OCI-LY7 (cell line): ENCODE results near the gene RAPGEF2. TPM values are rescaled to one million over a fixed set of nuclear protein-coding genes. Genes with fewer than 3 reads are reported as not detected.

ENCODE experiments used
- BruUV-seq: library from RNA; stranded (reverse); fragments of 400-500 nt; replicated peaks from 2 replicates; lab custom pipeline; 2021; lab: Mats Ljungman, UMichigan
- CTCF ChIA-PET: fragments of 300-600 bp; sonication (Branson Sonifier 250); formaldehyde crosslinking; loops from one replicate; lab custom pipeline; 2022; ENCODE audit warnings: antibody characterized with exemption; ENCODE audit not compliant: unreplicated experiment; lab: Charles Lee
- POLR2A ChIA-PET: fragments of 300-600 bp; sonication (Branson Sonifier 250); formaldehyde crosslinking; loops from one replicate; lab custom pipeline; 2022; ENCODE audit warnings: antibody characterized with exemption; lab: Charles Lee
- DNase-seq: peaks from one replicate; pipeline ENCODE4 v3.0.0-alpha.2; 2015; ENCODE audit warnings: low spot score
- H2AFZ ChIP-seq: fragments of 200-600 bp; sonication (generic), shearing (Covaris generic); 2 replicates; pipeline ENCODE4 v1.6.1; 2014; ENCODE audit warnings: mild to moderate bottlenecking, antibody characterized with exemption, low read length, moderate library complexity
- H3K27ac ChIP-seq: fragments of 200-600 bp; sonication (generic); 2 replicates; pipeline ENCODE4 v1.5.1; 2014; ENCODE audit warnings: mixed run types, low read depth, mild to moderate bottlenecking, moderate library complexity, low read length, inconsistent platforms; ENCODE audit not compliant: poor library complexity, severe bottlenecking
- H3K36me3 ChIP-seq: fragments of 200-600 bp; sonication (generic); 2 replicates; pipeline ENCODE4 v1.6.1; 2014; ENCODE audit warnings: mild to moderate bottlenecking, antibody characterized with exemption, low read length, moderate library complexity, mixed read lengths; ENCODE audit not compliant: insufficient read depth
- H3K4me1 ChIP-seq: fragments of 200-600 bp; sonication (generic); 2 replicates; pipeline ENCODE4 v1.5.1; 2014; ENCODE audit warnings: mild to moderate bottlenecking, low read length; ENCODE audit not compliant: insufficient read depth, poor library complexity, severe bottlenecking
- H3K4me2 ChIP-seq: fragments of 200-600 bp; sonication (generic); 2 replicates; pipeline ENCODE4 v1.6.1; 2014; ENCODE audit warnings: mild to moderate bottlenecking, low read length
- H3K4me3 ChIP-seq: fragments of 200-600 bp; sonication (generic); 2 replicates; pipeline ENCODE4 v1.5.1; 2014; ENCODE audit warnings: mild to moderate bottlenecking, low read depth, low read length; ENCODE audit not compliant: poor library complexity, severe bottlenecking
- H3K79me2 ChIP-seq: fragments of 200-600 bp; sonication (generic); 2 replicates; pipeline ENCODE4 v1.6.1; 2016; ENCODE audit warnings: low read depth, mild to moderate bottlenecking, low read length, moderate library complexity, mixed read lengths; ENCODE audit not compliant: insufficient read depth
- H3K9me2 ChIP-seq: fragments of 200-600 bp; sonication (generic); 2 replicates; pipeline ENCODE4 v1.6.1; 2016; ENCODE audit warnings: mild to moderate bottlenecking, low read length, mixed read lengths; ENCODE audit not compliant: insufficient read depth
- H3K9me3 ChIP-seq: fragments of 200-600 bp; sonication (generic); 2 replicates; pipeline ENCODE4 v1.6.1; 2014; ENCODE audit warnings: mild to moderate bottlenecking, mixed run types, low read length, mixed read lengths
- H4K20me1 ChIP-seq: fragments of 200-600 bp; sonication (generic); 2 replicates; pipeline ENCODE4 v1.6.1; 2014; ENCODE audit warnings: mild to moderate bottlenecking, antibody characterized with exemption, low read length, moderate library complexity, mixed read lengths; ENCODE audit not compliant: insufficient read depth
- EZH2phosphoT487 ChIP-seq: fragments of 200-600 bp; sonication (generic); IDR thresholded peaks from 2 replicates; pipeline ENCODE4 v1.6.1; 2018; ENCODE audit warnings: low read depth, borderline replicate concordance, mild to moderate bottlenecking, mixed run types, antibody characterized with exemption, low read length, moderate library complexity, mixed read lengths
- intact Hi-C: fragments of 100-400 bp; cut with micrococcal nuclease; formaldehyde crosslinking; loops from one replicate; pipeline ENCODE4 v1.10.0; 2022; ENCODE audit not compliant: unreplicated experiment
- total RNA-seq, 2 experiments: library from RNA; depleted of rRNA in 1 of 2; stranded (reverse); fragments of >200 nt in 1 of 2; shearing (Covaris generic) in 1 of 2; gene quantifications; 2 replicates each; pipeline ENCODE4 v1.2.3, GENCODE V29; 2014 to 2022
- TF ChIP-seq, protein P1 (sequence below): fragments of 200-600 bp; sonication (generic); conservative IDR thresholded peaks from 2 replicates; pipeline ENCODE4 v1.5.1; 2014; ENCODE audit warnings: mild to moderate bottlenecking, antibody characterized with exemption, low read length, moderate library complexity, mixed read lengths

Gene RAPGEF2
- total RNA-seq, 2 experiments from 2014 or later: 4.6 to 6.5 TPM

DNA sequence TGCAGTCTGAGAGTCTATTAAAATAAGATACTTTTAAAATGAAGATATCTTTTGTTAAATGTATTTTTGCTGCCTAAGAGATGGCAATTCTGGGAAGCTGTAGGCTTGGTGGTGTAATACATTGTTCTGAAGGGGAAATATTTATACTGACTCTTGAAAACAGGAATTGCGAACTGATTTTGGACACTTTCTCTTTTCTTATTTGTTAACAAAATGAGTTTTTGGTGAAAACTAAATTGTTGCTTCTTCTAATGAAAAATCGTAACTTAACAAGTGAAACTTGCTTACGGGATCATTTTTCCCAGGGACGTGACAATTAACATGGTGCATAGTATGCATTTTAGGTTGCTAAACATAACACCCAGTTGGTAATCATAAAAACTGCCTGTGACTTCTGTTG, 71.0 kb downstream of the RAPGEF2 start:
- H2AFZ ChIP-seq: no peak overlapping the region
- POLR2A ChIA-PET: no interaction called here
- intact Hi-C loops: loop anchor here (2.0 kb wide), 1 partner anchor 29 kb away; no protein-coding TSS in a partner anchor
- H3K9me2 ChIP-seq: no peaks in the 10 kb centered on the region
- H3K9me3 ChIP-seq: no peaks in the 10 kb centered on the region
- H4K20me1 ChIP-seq: peaks cover 9% of the 10 kb centered on the region
- BruUV-seq: no TSS peak
- no peak overlapping the region for H3K27ac ChIP-seq
- TF ChIP-seq, protein P1, sequence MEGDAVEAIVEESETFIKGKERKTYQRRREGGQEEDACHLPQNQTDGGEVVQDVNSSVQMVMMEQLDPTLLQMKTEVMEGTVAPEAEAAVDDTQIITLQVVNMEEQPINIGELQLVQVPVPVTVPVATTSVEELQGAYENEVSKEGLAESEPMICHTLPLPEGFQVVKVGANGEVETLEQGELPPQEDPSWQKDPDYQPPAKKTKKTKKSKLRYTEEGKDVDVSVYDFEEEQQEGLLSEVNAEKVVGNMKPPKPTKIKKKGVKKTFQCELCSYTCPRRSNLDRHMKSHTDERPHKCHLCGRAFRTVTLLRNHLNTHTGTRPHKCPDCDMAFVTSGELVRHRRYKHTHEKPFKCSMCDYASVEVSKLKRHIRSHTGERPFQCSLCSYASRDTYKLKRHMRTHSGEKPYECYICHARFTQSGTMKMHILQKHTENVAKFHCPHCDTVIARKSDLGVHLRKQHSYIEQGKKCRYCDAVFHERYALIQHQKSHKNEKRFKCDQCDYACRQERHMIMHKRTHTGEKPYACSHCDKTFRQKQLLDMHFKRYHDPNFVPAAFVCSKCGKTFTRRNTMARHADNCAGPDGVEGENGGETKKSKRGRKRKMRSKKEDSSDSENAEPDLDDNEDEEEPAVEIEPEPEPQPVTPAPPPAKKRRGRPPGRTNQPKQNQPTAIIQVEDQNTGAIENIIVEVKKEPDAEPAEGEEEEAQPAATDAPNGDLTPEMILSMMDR: no peak
- no peak for TF ChIP-seq EZH2phosphoT487
- H3K36me3 ChIP-seq: no peaks in the 10 kb centered on the region
- H3K4me2 ChIP-seq: no peak overlapping the region
- no peak for DNase-seq
- H3K4me1 ChIP-seq: peaks cover 52% of the 10 kb centered on the region
- H3K79me2 ChIP-seq: no peaks in the 10 kb centered on the region
- H3K4me3 ChIP-seq: no peak overlapping the region
- CTCF ChIA-PET: no interaction called here

DNA sequence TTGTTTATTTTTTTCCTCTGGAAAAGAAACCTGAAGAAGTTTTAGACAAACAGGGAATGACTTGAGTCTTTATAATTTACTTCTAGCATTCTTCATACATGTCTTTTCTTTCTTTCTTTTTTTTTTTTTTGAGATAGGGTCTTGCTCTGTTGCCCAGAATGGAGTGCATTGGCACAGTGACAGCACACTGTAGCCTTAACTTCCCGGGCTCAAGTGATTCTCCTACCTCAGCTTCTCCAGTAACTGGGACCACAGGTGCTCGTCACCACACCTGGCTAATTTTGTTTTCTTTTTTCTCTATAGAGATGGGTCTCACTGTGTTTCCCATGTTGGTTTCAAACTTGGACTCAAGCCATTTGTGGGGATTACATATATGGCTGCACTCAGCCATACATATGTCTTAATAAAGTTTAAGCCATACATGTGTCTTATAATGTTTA, 71.8 kb downstream of the RAPGEF2 start:
- ChIA-PET POLR2A (no interaction called here), CTCF (no interaction called here)
- TF ChIP-seq, protein P1: no peak
- TF ChIP-seq EZH2phosphoT487: no peak
- no peak overlapping the region for H2AFZ ChIP-seq
- H3K9me3 ChIP-seq: no peaks in the 10 kb centered on the region
- no peak overlapping the region for H3K4me3 ChIP-seq
- intact Hi-C loops: loop anchor here (1.0 to 5.0 kb wide), 4 partner anchors 28 to 502 kb away; partner anchors contain the start of genes C4orf46, ETFDH and RAPGEF2
- no peaks in the 10 kb centered on the region for H3K9me2 ChIP-seq
- peaks cover 9% of the 10 kb centered on the region for H4K20me1 ChIP-seq
- no peak overlapping the region for H3K27ac ChIP-seq
- no peak for DNase-seq
- H3K79me2 ChIP-seq: no peaks in the 10 kb centered on the region
- H3K4me1 ChIP-seq: peaks cover 55% of the 10 kb centered on the region
- no TSS peak for BruUV-seq
- no peaks in the 10 kb centered on the region for H3K36me3 ChIP-seq
- no peak overlapping the region for H3K4me2 ChIP-seq
